C4-2B (cell line): ENCODE results near the gene SLC16A10.

ENCODE experiments used
- CTCF ChIP-seq: fragments of 450-650 bp; conservative IDR thresholded peaks from 2 replicates; pipeline ENCODE4 v1.5.1; 2017; ENCODE audit warnings: mild to moderate bottlenecking
- ZFX ChIP-seq: fragments of 450-650 bp; IDR thresholded peaks from 2 replicates; pipeline ENCODE4 v1.6.1; 2017

DNA sequence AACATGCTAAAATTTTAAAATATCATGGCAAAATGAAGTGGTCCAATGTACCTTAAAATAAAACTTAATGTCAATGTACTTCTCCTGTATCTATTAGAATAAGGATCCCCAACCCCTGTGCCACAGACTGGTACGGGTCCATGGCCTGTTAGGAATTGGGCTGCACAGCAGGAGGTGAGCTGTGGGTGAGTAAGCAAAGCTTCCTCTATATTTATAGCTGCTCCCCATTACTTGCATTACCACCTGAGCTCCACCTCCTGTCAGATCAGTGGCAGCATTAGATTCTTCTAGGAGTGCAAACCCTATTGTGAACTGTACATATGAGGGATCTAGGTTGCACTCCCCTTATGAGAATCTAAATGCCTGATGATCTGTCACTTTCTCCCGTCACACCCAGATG, 86.0 kb downstream of the SLC16A10 start:
- TF ChIP-seq CTCF = no peak
- no peak for TF ChIP-seq ZFX
